GM15510 (cell line): ENCODE results near the gene ST3GAL3.

Source experiments
- POLR2A ChIP-seq: IDR thresholded peaks from 3 replicates; pipeline ENCODE4 v1.6.1; 2011; ENCODE audit warnings: borderline replicate concordance; ENCODE audit not compliant: insufficient read length; ENCODE audit errors: extremely low read depth

The ST3GAL3 gene

GRCh38 chr1:43803105-43803504 lies 95.8 kb downstream of the ST3GAL3 start:
- no peak for TF ChIP-seq POLR2A

GRCh38 chr1:43803646-43804045 lies 96.3 kb downstream of the ST3GAL3 start:
- no peak for TF ChIP-seq POLR2A

- TF ChIP-seq POLR2A: no peak
Measured at GRCh38 chr1:43804569-43804968, 97.2 kb downstream of the ST3GAL3 start.

- no peak for TF ChIP-seq POLR2A
Measured at GRCh38 chr1:43805340-43805739, 98.0 kb downstream of the ST3GAL3 start.

GRCh38 chr1:43806183-43806582 lies 98.8 kb downstream of the ST3GAL3 start:
- no peak for TF ChIP-seq POLR2A

GRCh38 chr1:43809097-43809673 lies 101.8 kb downstream of the ST3GAL3 start:
- TF ChIP-seq POLR2A: no peak

- no peak for TF ChIP-seq POLR2A
Measured at GRCh38 chr1:43812579-43812978, 105.2 kb downstream of the ST3GAL3 start.

- TF ChIP-seq POLR2A: no peak
Measured at GRCh38 chr1:43814401-43814800, 107.1 kb downstream of the ST3GAL3 start.

- TF ChIP-seq POLR2A: no peak
Measured at GRCh38 chr1:43817304-43817939, 110.1 kb downstream of the ST3GAL3 start.

GRCh38 chr1:43818691-43819090 lies 111.4 kb downstream of the ST3GAL3 start:
- TF ChIP-seq POLR2A: no peak

GRCh38 chr1:43819357-43819756 lies 112.0 kb downstream of the ST3GAL3 start:
- TF ChIP-seq POLR2A: no peak

GRCh38 chr1:43821471-43821870 lies 114.1 kb downstream of the ST3GAL3 start:
- TF ChIP-seq POLR2A: no peak

GRCh38 chr1:43822040-43822690 lies 114.8 kb downstream of the ST3GAL3 start:
- TF ChIP-seq POLR2A: no peak

- no peak for TF ChIP-seq POLR2A
Measured at GRCh38 chr1:43824795-43825194, 117.5 kb downstream of the ST3GAL3 start.

- TF ChIP-seq POLR2A: no peak
Measured at GRCh38 chr1:43828574-43828973, 121.2 kb downstream of the ST3GAL3 start.

GRCh38 chr1:43830802-43831201 lies 123.5 kb downstream of the ST3GAL3 start:
- TF ChIP-seq POLR2A: no peak
